Dendritic cell treated with granulocyte-macrophage colony-stimulating factor and Interleukin-4, amounts not matched to agents 40 ng/mL and 50 ng/mL, for 4 days (primary cell): ENCODE data around the gene TBC1D32.
"Not testable (repeated sequence)": the region's sequence is repeated elsewhere in the genome, so short reads cannot be mapped to it uniquely, and the experiment has no call there.

Source experiments
- H3K27ac Mint-ChIP-seq: one replicate; pipeline ENCODE4 v1.8.0; 2022; ENCODE audit warnings: mild to moderate bottlenecking, mixed read lengths
- H3K27me3 Mint-ChIP-seq: one replicate; pipeline ENCODE4 v1.8.0; 2022; ENCODE audit warnings: mild to moderate bottlenecking, mixed read lengths
- H3K36me3 Mint-ChIP-seq: one replicate; pipeline ENCODE4 v1.8.0; 2022; ENCODE audit warnings: low read depth, mixed read lengths
- H3K4me1 Mint-ChIP-seq: one replicate; pipeline ENCODE4 v1.8.0; 2022; ENCODE audit warnings: low read depth, mixed read lengths
- H3K4me3 Mint-ChIP-seq: one replicate; pipeline ENCODE4 v1.8.0; 2022; ENCODE audit warnings: mild to moderate bottlenecking, moderate library complexity, mixed read lengths
- H3K9me3 Mint-ChIP-seq: one replicate; pipeline ENCODE4 v1.8.0; 2022; ENCODE audit warnings: mixed read lengths
- intact Hi-C: fragments of 100-400 bp; cut with micrococcal nuclease; formaldehyde crosslinking; loops from one replicate; pipeline ENCODE4 v1.15.0; 2022

Gene TBC1D32

DNA sequence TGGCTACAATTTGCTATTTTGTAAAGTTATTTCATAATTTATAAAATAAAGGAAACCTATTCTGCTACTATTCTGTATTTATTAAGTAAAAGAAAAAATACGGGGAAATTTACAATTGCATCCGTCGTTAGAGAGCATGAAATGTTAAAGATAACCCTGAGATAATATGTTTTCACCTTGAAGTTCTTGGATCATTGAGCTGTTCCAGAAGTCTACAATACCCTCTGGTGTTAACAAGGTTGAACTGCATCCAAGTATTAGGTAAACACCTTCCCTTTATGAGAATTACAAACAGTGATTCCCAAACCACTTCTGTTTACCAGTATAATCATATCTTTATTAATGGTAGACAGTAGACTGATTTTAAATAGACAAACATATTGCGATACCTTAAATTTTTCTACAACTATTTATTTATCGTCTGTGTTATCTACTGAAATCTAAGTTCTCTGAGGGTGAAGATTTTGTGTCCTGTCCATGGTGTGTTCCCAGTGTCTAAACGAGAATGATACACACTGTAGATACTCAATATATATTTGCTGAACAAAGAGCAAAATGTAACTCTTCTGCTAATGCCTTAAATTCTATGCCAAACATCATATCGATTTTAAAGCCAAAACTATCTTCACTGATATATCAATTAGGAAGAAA, 28.2 kb downstream of the TBC1D32 start:
- Mint-ChIP-seq H3K27ac (no peak overlapping the region), H3K4me1 (no peaks in the 10 kb centered on the region), H3K4me3 (no peak overlapping the region), H3K27me3 (no peaks in the 10 kb centered on the region), H3K9me3 (no peaks in the 10 kb centered on the region), H3K36me3 (no peaks in the 10 kb centered on the region)
- intact Hi-C loops: loop anchor here (2.0 to 5.0 kb wide), 2 partner anchors 251 to 1564 kb away; no protein-coding TSS in a partner anchor

DNA sequence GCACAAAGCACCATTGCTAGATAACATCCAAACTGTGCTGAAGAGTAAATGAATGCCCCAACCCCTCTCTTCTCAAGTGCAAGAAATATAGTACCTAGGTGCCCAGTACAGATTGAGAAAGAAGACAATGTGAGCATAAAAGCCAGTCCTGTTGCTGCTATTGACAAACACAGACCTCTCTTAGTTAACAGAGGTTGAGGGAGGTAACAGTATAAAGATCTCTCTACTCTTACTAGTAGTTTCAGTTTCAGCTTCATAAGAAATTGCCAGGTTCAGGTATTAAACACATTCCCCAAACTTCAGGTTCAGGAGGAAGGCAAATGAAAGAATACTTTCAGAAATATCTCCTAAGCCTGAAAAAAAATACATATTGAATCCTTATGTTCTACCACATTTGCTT, 31.4 kb downstream of the TBC1D32 start:
- H3K4me1 Mint-ChIP-seq: no peaks in the 10 kb centered on the region
- H3K9me3 Mint-ChIP-seq: no peaks in the 10 kb centered on the region
- no peaks in the 10 kb centered on the region for H3K27me3 Mint-ChIP-seq
- intact Hi-C loops: no loop called here
- no peak overlapping the region for H3K4me3 Mint-ChIP-seq
- H3K36me3 Mint-ChIP-seq: no peaks in the 10 kb centered on the region
- H3K27ac Mint-ChIP-seq: no peak overlapping the region

DNA sequence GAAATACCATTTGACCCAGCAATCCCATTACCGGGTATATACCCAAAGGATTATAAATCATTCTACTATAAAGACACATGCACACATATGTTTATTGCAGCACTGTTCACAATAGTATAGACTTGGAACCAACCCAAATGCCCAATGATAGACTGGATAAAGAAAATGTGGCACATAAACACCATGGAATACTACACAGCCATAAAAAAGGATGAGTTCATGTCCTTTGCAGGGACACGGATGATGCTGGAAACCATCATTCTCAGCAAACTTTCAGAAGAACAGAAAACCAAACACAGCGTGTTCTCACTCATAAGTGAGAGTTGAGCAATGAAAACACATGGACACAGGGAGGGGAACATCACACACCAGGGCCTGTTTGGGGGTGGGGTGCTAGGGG, 33.1 kb downstream of the TBC1D32 start:
- H3K4me1 Mint-ChIP-seq, H3K27me3 Mint-ChIP-seq, intact Hi-C loops, H3K36me3 Mint-ChIP-seq, H3K4me3 Mint-ChIP-seq, H3K27ac Mint-ChIP-seq, H3K9me3 Mint-ChIP-seq: not testable (repeated sequence)

DNA sequence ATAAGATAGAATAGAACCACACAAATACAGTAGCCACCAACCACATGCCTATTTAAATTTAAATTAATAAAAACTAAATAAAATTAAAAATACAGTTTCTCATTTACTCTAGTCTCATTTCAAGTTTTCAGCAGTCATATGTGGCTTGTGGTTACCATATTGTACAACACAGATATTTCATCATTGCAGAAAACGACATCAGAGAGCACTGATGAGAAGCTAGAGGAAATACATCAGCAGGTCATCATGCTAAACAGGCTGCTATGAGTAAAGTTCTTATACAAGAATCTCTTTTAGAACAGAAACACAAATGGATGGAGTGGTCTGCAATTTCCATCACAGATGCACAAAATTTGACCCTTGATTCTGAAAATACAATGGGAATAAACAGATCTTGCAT, 36.6 kb downstream of the TBC1D32 start:
- Mint-ChIP-seq H3K4me1 (no peaks in the 10 kb centered on the region), H3K27me3 (no peaks in the 10 kb centered on the region), H3K4me3 (no peak overlapping the region), H3K36me3 (no peaks in the 10 kb centered on the region), H3K9me3 (no peaks in the 10 kb centered on the region), H3K27ac (no peak overlapping the region)
- intact Hi-C loops: no loop called here

DNA sequence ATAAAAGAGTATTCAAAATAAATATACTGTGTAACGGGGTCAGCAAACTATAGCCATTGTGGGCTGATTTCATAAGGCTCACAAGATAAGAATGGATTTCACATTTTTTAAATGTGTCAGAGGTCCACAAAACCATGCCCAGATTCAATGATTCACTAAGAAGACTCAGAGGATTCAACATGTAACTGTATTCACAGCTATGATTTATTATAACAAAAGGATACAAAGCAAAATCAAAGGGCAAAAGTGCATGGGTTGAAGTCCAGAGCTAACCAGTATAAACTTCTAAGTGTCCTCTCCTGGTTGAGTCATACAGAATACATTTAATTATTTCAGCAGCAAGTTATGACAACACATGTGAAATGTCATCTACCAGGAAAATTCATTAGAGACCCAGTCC, 49.2 kb downstream of the TBC1D32 start:
- Mint-ChIP-seq H3K9me3 (peaks cover 24% of the 10 kb centered on the region), H3K27me3 (no peaks in the 10 kb centered on the region), H3K36me3 (peaks cover 7% of the 10 kb centered on the region), H3K27ac (no peak overlapping the region), H3K4me3 (no peak overlapping the region), H3K4me1 (no peaks in the 10 kb centered on the region)
- intact Hi-C loops: no loop called here

DNA sequence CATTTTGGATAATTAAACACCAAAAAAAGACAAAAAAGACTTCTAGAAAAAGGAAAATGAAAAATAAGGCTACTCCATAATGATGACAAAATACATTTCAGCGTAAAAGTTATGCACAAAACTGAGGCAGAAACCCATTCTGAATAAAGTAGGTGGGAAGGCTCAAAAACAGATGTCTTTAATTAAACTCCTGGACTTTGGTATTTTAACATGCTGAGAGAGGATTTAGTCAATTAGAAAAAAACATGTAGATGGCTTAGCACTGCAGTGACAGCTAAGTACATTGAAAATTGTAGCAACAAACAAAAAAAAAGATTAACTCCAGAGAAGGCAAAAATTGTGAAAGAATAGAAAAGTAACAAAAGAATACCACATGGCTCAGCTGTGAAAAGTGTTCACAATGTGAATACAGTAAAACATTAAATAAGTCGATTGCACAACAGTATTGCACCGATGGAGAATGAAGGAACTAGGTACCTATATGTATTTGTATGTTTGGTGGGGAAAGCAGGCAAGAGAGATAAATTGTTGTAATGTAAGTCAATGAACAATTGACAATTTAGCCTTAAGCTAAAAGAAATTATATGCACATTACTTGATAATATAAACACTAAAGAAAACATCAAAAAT, 59.5 kb downstream of the TBC1D32 start:
- H3K27me3 Mint-ChIP-seq: no peaks in the 10 kb centered on the region
- H3K36me3 Mint-ChIP-seq: no peaks in the 10 kb centered on the region
- no peak overlapping the region for H3K4me3 Mint-ChIP-seq
- H3K27ac Mint-ChIP-seq: peak overlapping the region; percentile 21
- no peaks in the 10 kb centered on the region for H3K4me1 Mint-ChIP-seq
- intact Hi-C loops: no loop called here
- peaks cover 6% of the 10 kb centered on the region for H3K9me3 Mint-ChIP-seq

DNA sequence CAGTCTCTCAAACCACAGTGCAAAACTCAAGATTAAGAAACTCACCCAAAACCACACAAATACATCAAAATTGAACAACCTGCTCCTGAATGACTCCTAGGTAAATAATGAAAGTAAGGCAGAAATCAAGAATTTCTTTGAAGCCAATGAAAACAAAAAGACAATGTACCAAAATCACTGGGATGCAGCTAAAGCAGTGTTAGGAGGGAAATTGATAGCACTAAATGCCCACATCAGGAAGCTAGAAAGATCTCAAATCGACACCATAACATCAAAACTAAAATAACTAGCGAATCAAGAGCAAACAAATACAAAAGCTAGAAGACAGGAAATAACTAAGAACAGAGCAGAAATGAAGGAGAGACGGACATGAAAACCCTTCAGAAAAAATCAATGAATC, 70.5 kb downstream of the TBC1D32 start:
- Mint-ChIP-seq H3K27ac (no peak overlapping the region), H3K36me3 (peaks cover 4% of the 10 kb centered on the region)

DNA sequence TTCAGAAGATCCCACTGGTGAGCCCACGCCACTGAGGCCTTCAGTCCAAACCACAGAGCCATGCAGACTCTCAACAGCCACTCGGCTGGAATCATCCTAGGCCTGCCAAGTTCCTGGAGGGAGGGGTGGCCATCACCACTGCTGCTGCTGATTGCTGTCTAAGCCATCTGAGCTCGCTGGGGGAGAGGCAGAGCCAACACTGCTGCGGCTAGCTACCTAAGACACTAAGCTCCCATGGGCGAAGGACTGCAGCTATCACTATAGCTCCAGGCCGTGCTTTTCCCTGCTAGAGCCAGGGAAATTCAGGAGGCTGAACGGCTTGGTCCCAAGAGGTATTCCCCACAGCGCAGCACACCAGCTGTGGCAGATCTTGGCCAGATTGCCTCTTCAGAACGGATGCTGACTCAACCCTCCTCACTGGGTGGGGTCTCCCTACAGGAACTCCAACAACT, 73.6 kb downstream of the TBC1D32 start:
- intact Hi-C loops: no loop called here
- Mint-ChIP-seq H3K9me3 (peaks cover 38% of the 10 kb centered on the region), H3K36me3 (no peaks in the 10 kb centered on the region), H3K27me3 (no peaks in the 10 kb centered on the region), H3K4me1 (no peaks in the 10 kb centered on the region), H3K27ac (no peak overlapping the region), H3K4me3 (no peak overlapping the region)

More for the DNA sequence above, 70.5 kb downstream of the TBC1D32 start:
- H3K9me3 Mint-ChIP-seq: peaks cover 49% of the 10 kb centered on the region
- no peaks in the 10 kb centered on the region for H3K4me1 Mint-ChIP-seq
- intact Hi-C loops: no loop called here
- no peak overlapping the region for H3K4me3 Mint-ChIP-seq
- no peaks in the 10 kb centered on the region for H3K27me3 Mint-ChIP-seq

DNA sequence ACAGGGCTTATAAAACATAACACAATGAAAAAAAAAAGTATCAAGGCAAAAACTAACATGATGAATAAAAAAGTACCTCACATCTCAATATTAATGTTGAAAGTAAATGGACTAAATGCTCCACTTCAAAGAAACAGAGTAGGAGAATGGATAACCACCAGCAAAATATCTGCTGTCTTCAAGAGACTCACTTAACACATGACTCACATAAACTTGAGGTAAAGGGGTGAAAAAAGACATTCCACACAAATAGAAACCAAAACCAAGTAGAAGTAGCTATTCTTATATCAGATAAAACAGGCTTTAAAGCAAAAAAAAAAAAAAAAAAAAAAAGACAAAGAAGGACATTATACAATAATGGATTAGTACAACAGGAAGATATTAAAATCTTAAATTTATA, 86.9 kb downstream of the TBC1D32 start:
- Mint-ChIP-seq H3K27ac (no peak overlapping the region), H3K4me1 (no peaks in the 10 kb centered on the region), H3K9me3 (peaks cover 62% of the 10 kb centered on the region), H3K4me3 (no peak overlapping the region), H3K36me3 (no peaks in the 10 kb centered on the region), H3K27me3 (no peaks in the 10 kb centered on the region)
- intact Hi-C loops: no loop called here

DNA sequence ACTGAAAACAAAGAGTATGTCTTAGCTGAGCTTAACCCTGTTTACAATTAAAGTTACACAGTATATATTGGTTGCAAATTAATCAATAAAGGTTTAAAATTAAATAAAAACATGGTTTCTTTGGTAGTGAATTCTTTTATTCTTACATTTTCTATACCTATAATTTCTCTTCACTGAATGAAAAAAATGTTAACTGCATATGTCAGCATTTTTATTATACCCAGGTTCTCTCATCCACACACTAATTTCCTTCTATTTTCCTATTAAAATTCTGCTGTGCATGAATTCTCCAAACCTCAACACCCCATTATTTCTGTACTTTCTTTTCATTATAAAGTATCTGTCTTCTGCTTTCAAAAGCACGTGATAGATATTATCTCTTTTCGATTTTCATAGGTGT, 91.9 kb downstream of the TBC1D32 start:
- H3K27me3 Mint-ChIP-seq: no peaks in the 10 kb centered on the region
- intact Hi-C loops: no loop called here
- peaks cover 17% of the 10 kb centered on the region for H3K9me3 Mint-ChIP-seq
- H3K27ac Mint-ChIP-seq: no peak overlapping the region
- no peaks in the 10 kb centered on the region for H3K4me1 Mint-ChIP-seq
- no peak overlapping the region for H3K4me3 Mint-ChIP-seq
- no peaks in the 10 kb centered on the region for H3K36me3 Mint-ChIP-seq

DNA sequence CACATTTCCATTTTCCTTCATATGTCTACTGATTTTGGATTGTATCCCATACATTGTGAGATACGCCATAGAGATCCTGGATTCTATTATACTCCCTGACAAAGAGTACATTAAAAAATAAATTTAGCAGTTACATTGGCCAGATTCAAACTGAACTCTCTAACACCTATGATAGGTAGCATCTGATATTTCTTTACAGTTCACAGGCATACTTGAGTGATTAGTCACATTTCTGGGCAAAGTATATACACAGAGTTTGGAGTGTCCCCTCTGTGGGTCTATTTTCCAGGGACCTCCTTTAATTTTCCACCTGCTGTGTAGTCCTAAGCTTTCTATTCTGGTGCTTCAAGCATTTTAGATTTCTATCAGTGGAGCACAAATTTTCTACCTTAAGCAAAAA, 96.4 kb downstream of the TBC1D32 start:
- Mint-ChIP-seq H3K27me3 (no peaks in the 10 kb centered on the region), H3K4me1 (no peaks in the 10 kb centered on the region), H3K27ac (no peak overlapping the region), H3K4me3 (no peak overlapping the region), H3K36me3 (no peaks in the 10 kb centered on the region), H3K9me3 (peaks cover 24% of the 10 kb centered on the region)
- intact Hi-C loops: no loop called here

DNA sequence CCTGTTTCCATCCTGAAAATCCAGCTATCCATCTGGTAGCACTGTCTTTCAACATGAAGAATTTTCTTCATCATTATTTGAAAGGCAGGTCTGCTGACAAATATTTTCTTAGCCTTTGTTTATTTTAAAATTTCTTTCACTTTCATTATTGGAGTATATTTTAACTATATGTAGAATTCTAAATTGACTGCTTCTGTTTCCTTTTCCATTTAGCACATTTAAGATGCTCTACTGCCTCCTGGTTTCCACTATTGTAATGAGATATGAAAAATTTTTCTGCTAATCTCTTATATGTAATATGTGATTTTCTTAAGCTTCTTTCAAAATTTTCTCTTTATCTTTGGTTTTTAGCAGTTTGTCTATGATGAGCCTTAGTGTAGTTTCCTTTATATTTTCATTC, 97.3 kb downstream of the TBC1D32 start:
- Mint-ChIP-seq H3K4me1 (no peaks in the 10 kb centered on the region), H3K9me3 (peaks cover 25% of the 10 kb centered on the region), H3K27me3 (no peaks in the 10 kb centered on the region), H3K36me3 (no peaks in the 10 kb centered on the region), H3K4me3 (no peak overlapping the region), H3K27ac (no peak overlapping the region)
- intact Hi-C loops: no loop called here

DNA sequence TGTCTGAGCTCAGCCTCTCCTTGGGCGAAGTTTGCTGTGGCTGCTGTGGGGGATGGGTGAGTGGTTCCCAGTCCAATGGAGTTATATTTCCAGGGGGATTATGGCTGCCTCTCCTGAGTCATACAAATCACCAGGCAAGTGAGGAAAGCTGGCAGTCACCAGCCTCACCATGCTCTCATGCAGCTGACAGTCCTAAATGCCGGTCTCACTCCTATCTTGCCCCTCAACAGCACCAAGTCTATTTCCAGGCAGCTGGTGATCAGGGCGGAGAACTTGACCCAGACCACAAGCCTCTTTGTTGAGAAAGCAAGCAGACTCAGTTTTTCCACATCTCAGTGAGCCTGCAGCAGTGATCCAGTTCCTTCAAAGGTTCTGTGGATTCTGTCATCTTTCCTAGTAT, 98.9 kb downstream of the TBC1D32 start:
- Mint-ChIP-seq H3K36me3 (no peaks in the 10 kb centered on the region), H3K4me1 (no peaks in the 10 kb centered on the region), H3K4me3 (no peak overlapping the region), H3K9me3 (peaks cover 34% of the 10 kb centered on the region), H3K27ac (no peak overlapping the region), H3K27me3 (no peaks in the 10 kb centered on the region)
- intact Hi-C loops: no loop called here

DNA sequence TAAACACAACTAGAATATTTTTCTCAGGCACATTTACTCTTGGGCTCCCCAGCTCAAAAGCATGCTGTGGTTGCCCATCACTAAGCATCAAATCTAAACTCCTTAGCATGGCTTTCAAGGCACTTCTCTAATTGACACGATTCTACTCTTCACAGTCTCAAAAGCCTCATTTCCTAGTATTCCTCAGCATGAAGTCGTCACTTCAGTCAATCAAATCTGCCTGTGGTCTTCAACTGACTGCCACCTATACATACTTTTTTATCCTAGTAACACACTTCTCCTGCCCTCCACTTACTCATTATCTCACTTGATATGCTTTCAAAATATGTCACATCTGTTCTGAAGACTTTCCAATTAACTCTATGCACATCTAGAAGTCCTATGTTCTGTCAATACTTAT, 110.3 kb downstream of the TBC1D32 start:
- H3K4me3 Mint-ChIP-seq: no peak overlapping the region
- H3K27ac Mint-ChIP-seq: no peak overlapping the region
- H3K27me3 Mint-ChIP-seq: no peaks in the 10 kb centered on the region
- H3K36me3 Mint-ChIP-seq: no peaks in the 10 kb centered on the region
- no peaks in the 10 kb centered on the region for H3K4me1 Mint-ChIP-seq
- H3K9me3 Mint-ChIP-seq: peaks cover 5% of the 10 kb centered on the region
- intact Hi-C loops: no loop called here

DNA sequence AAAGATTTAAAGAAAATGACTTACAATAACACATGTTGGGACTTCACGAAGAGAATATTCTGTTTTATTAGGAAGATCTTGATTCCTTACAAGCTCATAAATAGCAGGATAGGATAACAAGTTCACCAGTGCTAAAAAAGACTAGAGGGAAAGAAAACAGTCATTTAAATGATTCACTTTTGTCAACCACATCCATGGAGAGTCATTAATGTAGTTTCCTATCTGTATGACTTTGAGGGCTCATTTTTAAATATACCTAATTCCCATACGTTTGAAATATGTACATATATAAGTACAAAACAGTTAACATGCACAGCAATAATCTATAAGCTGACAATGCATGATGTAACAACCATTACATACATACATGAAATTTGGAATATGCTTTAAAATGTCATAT, 111.1 kb downstream of the TBC1D32 start:
- Mint-ChIP-seq H3K9me3 (peaks cover 11% of the 10 kb centered on the region), H3K4me1 (no peaks in the 10 kb centered on the region), H3K27ac (no peak overlapping the region), H3K4me3 (no peak overlapping the region), H3K36me3 (no peaks in the 10 kb centered on the region), H3K27me3 (no peaks in the 10 kb centered on the region)
- intact Hi-C loops: no loop called here
